ENCODE measurements around the gene MAPK1IP1L. TPM values are rescaled to one million over a fixed set of nuclear protein-coding genes. Genes with fewer than 3 reads are reported as not detected.

The MAPK1IP1L gene
- total RNA-seq, 1 experiment from 2014 or later = 97.9 TPM

DNA sequence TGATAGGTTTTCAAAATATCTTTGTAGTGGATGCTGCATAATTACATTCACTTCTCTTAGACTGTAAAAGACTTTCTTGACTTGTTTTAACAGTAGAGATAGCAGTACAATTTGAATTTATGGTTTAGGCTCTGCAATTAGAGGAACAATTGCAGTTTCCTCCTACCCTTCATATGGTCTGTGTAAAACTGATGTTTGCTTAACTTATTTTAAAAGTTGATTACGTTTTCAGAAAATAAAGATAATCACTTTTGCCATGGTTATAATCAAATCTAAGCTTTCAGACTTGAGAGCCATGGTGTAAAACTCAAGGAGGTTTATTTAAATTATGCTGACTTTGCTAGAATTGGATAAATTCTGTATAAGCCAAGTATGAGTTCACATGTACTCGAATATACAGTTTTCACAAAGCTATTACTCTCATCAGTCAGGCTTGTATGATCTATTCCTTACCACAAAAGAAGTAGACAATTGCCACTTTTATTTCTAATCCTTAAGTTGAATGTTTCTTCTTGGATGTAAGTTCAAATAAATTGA lies 2.5 kb upstream of the MAPK1IP1L start:
- no peak for TF ChIP-seq NFYB (CRISPR knock-in tag; conservative IDR thresholded peaks at IDR 0.05; ENCODE audit: low read depth)
- TF ChIP-seq, protein P1, sequence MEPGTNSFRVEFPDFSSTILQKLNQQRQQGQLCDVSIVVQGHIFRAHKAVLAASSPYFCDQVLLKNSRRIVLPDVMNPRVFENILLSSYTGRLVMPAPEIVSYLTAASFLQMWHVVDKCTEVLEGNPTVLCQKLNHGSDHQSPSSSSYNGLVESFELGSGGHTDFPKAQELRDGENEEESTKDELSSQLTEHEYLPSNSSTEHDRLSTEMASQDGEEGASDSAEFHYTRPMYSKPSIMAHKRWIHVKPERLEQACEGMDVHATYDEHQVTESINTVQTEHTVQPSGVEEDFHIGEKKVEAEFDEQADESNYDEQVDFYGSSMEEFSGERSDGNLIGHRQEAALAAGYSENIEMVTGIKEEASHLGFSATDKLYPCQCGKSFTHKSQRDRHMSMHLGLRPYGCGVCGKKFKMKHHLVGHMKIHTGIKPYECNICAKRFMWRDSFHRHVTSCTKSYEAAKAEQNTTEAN (CRISPR knock-in tag; IDR thresholded peaks at IDR 0.05) = no peak
- no peak for TF ChIP-seq ZNF121 (CRISPR knock-in tag; IDR thresholded peaks at IDR 0.05)
- TF ChIP-seq CBFB (CRISPR knock-in tag; IDR thresholded peaks at IDR 0.05; ENCODE audit: low read depth) = no peak
- TF ChIP-seq, protein P2, sequence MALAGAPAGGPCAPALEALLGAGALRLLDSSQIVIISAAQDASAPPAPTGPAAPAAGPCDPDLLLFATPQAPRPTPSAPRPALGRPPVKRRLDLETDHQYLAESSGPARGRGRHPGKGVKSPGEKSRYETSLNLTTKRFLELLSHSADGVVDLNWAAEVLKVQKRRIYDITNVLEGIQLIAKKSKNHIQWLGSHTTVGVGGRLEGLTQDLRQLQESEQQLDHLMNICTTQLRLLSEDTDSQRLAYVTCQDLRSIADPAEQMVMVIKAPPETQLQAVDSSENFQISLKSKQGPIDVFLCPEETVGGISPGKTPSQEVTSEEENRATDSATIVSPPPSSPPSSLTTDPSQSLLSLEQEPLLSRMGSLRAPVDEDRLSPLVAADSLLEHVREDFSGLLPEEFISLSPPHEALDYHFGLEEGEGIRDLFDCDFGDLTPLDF (CRISPR knock-in tag; IDR thresholded peaks at IDR 0.05) = no peak
- TF ChIP-seq, protein P3, sequence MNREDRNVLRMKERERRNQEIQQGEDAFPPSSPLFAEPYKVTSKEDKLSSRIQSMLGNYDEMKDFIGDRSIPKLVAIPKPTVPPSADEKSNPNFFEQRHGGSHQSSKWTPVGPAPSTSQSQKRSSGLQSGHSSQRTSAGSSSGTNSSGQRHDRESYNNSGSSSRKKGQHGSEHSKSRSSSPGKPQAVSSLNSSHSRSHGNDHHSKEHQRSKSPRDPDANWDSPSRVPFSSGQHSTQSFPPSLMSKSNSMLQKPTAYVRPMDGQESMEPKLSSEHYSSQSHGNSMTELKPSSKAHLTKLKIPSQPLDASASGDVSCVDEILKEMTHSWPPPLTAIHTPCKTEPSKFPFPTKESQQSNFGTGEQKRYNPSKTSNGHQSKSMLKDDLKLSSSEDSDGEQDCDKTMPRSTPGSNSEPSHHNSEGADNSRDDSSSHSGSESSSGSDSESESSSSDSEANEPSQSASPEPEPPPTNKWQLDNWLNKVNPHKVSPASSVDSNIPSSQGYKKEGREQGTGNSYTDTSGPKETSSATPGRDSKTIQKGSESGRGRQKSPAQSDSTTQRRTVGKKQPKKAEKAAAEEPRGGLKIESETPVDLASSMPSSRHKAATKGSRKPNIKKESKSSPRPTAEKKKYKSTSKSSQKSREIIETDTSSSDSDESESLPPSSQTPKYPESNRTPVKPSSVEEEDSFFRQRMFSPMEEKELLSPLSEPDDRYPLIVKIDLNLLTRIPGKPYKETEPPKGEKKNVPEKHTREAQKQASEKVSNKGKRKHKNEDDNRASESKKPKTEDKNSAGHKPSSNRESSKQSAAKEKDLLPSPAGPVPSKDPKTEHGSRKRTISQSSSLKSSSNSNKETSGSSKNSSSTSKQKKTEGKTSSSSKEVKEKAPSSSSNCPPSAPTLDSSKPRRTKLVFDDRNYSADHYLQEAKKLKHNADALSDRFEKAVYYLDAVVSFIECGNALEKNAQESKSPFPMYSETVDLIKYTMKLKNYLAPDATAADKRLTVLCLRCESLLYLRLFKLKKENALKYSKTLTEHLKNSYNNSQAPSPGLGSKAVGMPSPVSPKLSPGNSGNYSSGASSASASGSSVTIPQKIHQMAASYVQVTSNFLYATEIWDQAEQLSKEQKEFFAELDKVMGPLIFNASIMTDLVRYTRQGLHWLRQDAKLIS (CRISPR knock-in tag; IDR thresholded peaks at IDR 0.05; ENCODE audit: borderline replicate concordance) = no peak
- TF ChIP-seq, protein P4, sequence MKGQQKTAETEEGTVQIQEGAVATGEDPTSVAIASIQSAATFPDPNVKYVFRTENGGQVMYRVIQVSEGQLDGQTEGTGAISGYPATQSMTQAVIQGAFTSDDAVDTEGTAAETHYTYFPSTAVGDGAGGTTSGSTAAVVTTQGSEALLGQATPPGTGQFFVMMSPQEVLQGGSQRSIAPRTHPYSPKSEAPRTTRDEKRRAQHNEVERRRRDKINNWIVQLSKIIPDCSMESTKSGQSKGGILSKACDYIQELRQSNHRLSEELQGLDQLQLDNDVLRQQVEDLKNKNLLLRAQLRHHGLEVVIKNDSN (CRISPR knock-in tag; IDR thresholded peaks at IDR 0.05) = no peak
- no peak for TF ChIP-seq OVOL2 (CRISPR knock-in tag; IDR thresholded peaks at IDR 0.05; ENCODE audit: borderline replicate concordance)
- TF ChIP-seq, protein P5, sequence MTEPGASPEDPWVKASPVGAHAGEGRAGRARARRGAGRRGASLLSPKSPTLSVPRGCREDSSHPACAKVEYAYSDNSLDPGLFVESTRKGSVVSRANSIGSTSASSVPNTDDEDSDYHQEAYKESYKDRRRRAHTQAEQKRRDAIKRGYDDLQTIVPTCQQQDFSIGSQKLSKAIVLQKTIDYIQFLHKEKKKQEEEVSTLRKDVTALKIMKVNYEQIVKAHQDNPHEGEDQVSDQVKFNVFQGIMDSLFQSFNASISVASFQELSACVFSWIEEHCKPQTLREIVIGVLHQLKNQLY (CRISPR knock-in tag; IDR thresholded peaks at IDR 0.05) = no peak
- TF ChIP-seq, protein P6, sequence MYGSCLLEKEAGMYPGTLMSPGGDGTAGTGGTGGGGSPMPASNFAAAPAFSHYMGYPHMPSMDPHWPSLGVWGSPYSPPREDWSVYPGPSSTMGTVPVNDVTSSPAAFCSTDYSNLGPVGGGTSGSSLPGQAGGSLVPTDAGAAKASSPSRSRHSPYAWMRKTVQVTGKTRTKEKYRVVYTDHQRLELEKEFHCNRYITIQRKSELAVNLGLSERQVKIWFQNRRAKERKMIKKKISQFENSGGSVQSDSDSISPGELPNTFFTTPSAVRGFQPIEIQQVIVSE (CRISPR knock-in tag; IDR thresholded peaks at IDR 0.05; ENCODE audit: borderline replicate concordance) = no peak
- no peak for TF ChIP-seq MXD4 (CRISPR knock-in tag; IDR thresholded peaks at IDR 0.05; ENCODE audit: borderline replicate concordance)
- no peak for TF ChIP-seq ETV6 (CRISPR knock-in tag; IDR thresholded peaks at IDR 0.05)
- no peak for TF ChIP-seq PRRX2 (CRISPR knock-in tag; IDR thresholded peaks at IDR 0.05)
- TF ChIP-seq, protein P7, sequence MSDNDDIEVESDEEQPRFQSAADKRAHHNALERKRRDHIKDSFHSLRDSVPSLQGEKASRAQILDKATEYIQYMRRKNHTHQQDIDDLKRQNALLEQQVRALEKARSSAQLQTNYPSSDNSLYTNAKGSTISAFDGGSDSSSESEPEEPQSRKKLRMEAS (CRISPR knock-in tag; IDR thresholded peaks at IDR 0.05) = no peak
- TF ChIP-seq SMAD3 (CRISPR knock-in tag; IDR thresholded peaks at IDR 0.05; ENCODE audit: borderline replicate concordance) = no peak
- TF ChIP-seq, protein P8, sequence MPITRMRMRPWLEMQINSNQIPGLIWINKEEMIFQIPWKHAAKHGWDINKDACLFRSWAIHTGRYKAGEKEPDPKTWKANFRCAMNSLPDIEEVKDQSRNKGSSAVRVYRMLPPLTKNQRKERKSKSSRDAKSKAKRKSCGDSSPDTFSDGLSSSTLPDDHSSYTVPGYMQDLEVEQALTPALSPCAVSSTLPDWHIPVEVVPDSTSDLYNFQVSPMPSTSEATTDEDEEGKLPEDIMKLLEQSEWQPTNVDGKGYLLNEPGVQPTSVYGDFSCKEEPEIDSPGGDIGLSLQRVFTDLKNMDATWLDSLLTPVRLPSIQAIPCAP (CRISPR knock-in tag; IDR thresholded peaks at IDR 0.05) = no peak
- H3K9me3 Mint-ChIP-seq = no peaks in the 10 kb centered on the region
- DNase-seq (ENCODE audit: low spot score) (no peak), ATAC-seq (no peak)
- ChIA-PET CTCF (no interaction called here), POLR2A (interaction anchor here (0.9 kb wide), 1 partner anchor 22 kb away, joined by 4 read pairs; the partner anchor contains the start of genes SOCS4 and WDHD1)
- H3K27ac Mint-ChIP-seq = no peak overlapping the region
- peaks cover 2% of the 10 kb centered on the region for H3K36me3 Mint-ChIP-seq
- H3K4me1 Mint-ChIP-seq = peaks cover 22% of the 10 kb centered on the region
- H3K4me3 Mint-ChIP-seq = no peak overlapping the region
- H3K27me3 Mint-ChIP-seq (ENCODE audit: low read depth) = peaks cover under 1% of the 10 kb centered on the region; the same call in 1 of the 2 replicates
